Activated naive CD4-positive, alpha-beta T cell treated with anti-CD3 and anti-CD28 coated beads, Interleukin-2, amount 50 U/mL, for 16 hours (primary cell): ENCODE data around the gene DNLZ.

ENCODE experiments used
- DNase-seq: peaks from one replicate; pipeline ENCODE4 v3.0.0-alpha.2; 2020

DNLZ gene

GRCh38 chr9:136395345-136396218 lies 32.0 kb upstream of the DNLZ start:
- DNase-seq: no peak

GRCh38 chr9:136395020-136395340 lies 31.4 kb upstream of the DNLZ start:
- DNase-seq: no peak

GRCh38 chr9:136394312-136395019 lies 30.9 kb upstream of the DNLZ start:
- no peak for DNase-seq

- no peak for DNase-seq
Measured at GRCh38 chr9:136393531-136393930, 30.0 kb upstream of the DNLZ start.

- DNase-seq: no peak
Measured at GRCh38 chr9:136392538-136393449, 29.2 kb upstream of the DNLZ start.

GRCh38 chr9:136391737-136392537 lies 28.4 kb upstream of the DNLZ start:
- DNase-seq: no peak

GRCh38 chr9:136389396-136389795 lies 25.9 kb upstream of the DNLZ start:
- no peak for DNase-seq

- no peak for DNase-seq
Measured at GRCh38 chr9:136387217-136387616, 23.7 kb upstream of the DNLZ start.

- DNase-seq: no peak
Measured at GRCh38 chr9:136386018-136386417, 22.5 kb upstream of the DNLZ start.

- DNase-seq: no peak
Measured at GRCh38 chr9:136385015-136385414, 21.5 kb upstream of the DNLZ start.

- no peak for DNase-seq
Measured at GRCh38 chr9:136383436-136383835, 19.9 kb upstream of the DNLZ start.

- no peak for DNase-seq
Measured at GRCh38 chr9:136381966-136382513, 18.5 kb upstream of the DNLZ start.

- DNase-seq: no peak
Measured at GRCh38 chr9:136381311-136381710, 17.8 kb upstream of the DNLZ start.

- DNase-seq: no peak
Measured at GRCh38 chr9:136380381-136380780, 16.8 kb upstream of the DNLZ start.

- DNase-seq: no peak
Measured at GRCh38 chr9:136379891-136380290, 16.3 kb upstream of the DNLZ start.

GRCh38 chr9:136379401-136379800 lies 15.9 kb upstream of the DNLZ start:
- DNase-seq: no peak

GRCh38 chr9:136379003-136379287 lies 15.4 kb upstream of the DNLZ start:
- DNase-seq: no peak

GRCh38 chr9:136378170-136379002 lies 14.8 kb upstream of the DNLZ start:
- no peak for DNase-seq

GRCh38 chr9:136377341-136378169 lies 14.0 kb upstream of the DNLZ start:
- DNase-seq: no peak

- no peak for DNase-seq
Measured at GRCh38 chr9:136376457-136376856, 12.9 kb upstream of the DNLZ start.

GRCh38 chr9:136375096-136375495 lies 11.6 kb upstream of the DNLZ start:
- no peak for DNase-seq
